SJSA1 (cell line): ENCODE measurements around the gene TULP3. TPM values are rescaled to one million over a fixed set of nuclear protein-coding genes. Genes with fewer than 3 reads are reported as not detected.
"Not testable (repeated sequence)": the region's sequence is repeated elsewhere in the genome, so short reads cannot be mapped to it uniquely, and the experiment has no call there.

ENCODE experiments used
- DNase-seq, 2 experiments: peaks; one replicate each; pipeline ENCODE4 v3.0.0-alpha.2; 2015 to 2020; ENCODE audit warnings: low spot score in 2 of 2, low read depth in 1 of 2
- H3K27ac ChIP-seq: fragments of 250-450 bp; sonication (Bioruptor Pico); 2 replicates; pipeline ENCODE4 v1.5.1; 2020; ENCODE audit warnings: mild to moderate bottlenecking, moderate library complexity
- H3K27me3 ChIP-seq: fragments of 250-450 bp; sonication (Bioruptor Pico); replicated peaks from 2 replicates; pipeline ENCODE4 v1.5.1; 2020; ENCODE audit warnings: mild to moderate bottlenecking, moderate library complexity
- H3K36me3 ChIP-seq: fragments of 250-450 bp; sonication (Bioruptor Pico); 2 replicates; pipeline ENCODE4 v1.5.1; 2020; ENCODE audit warnings: mild to moderate bottlenecking
- H3K4me1 ChIP-seq: fragments of 250-450 bp; sonication (Bioruptor Pico); replicated peaks from 2 replicates; pipeline ENCODE4 v1.6.1; 2021; ENCODE audit warnings: mild to moderate bottlenecking
- H3K4me3 ChIP-seq: fragments of 250-450 bp; sonication (Bioruptor Pico); 2 replicates; pipeline ENCODE4 v1.5.1; 2020; ENCODE audit warnings: mild to moderate bottlenecking
- H3K9me3 ChIP-seq: fragments of 250-450 bp; sonication (Bioruptor Pico); replicated peaks from 2 replicates; pipeline ENCODE4 v1.5.1; 2020; ENCODE audit warnings: mild to moderate bottlenecking
- total RNA-seq: library from RNA; depleted of rRNA; stranded (reverse); fragments of >200 nt; shearing (Covaris generic); gene quantifications from 2 replicates; pipeline ENCODE4 v1.2.3, GENCODE V29; 2014

Gene TULP3
- total RNA-seq, 1 experiment from 2014 or later: 39.7 TPM

DNA sequence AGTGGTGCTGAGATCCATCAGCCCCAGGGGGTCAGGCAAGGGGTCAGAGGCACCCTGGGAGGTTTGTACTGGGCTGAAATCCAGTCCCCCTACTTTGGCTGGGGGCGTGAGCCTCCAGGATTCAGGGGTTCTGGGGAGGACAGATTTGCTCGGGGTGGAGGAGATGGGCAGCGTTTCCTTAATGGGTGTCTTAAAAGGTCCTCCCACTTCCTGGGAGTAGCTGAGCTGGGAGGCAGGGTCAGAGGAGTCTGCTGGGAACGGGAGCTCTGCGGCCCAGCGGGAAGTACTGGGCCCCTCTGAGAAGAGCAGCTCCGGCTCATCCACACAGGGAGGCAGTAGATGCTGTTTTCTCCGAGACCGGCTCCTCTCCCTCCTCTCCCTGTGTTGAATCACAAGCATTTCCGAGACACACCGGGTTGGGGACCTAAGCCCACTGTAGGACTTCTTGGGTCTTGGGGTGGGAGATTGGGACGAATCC, 31.7 kb upstream of the TULP3 start:
- Histone ChIP-seq H3K4me1 (no peaks in the 10 kb centered on the region), H3K9me3 (no peaks in the 10 kb centered on the region), H3K36me3 (peaks cover 66% of the 10 kb centered on the region), H3K27me3 (no peaks in the 10 kb centered on the region), H3K27ac (no peak overlapping the region), H3K4me3 (no peak overlapping the region)
- no peak for DNase-seq

- DNase-seq: no peak
- Histone ChIP-seq H3K9me3 (no peaks in the 10 kb centered on the region), H3K27ac (no peak overlapping the region), H3K36me3 (peaks cover 78% of the 10 kb centered on the region), H3K27me3 (no peaks in the 10 kb centered on the region), H3K4me3 (no peak overlapping the region), H3K4me1 (no peaks in the 10 kb centered on the region)
These were observed 30.5 kb upstream of the TULP3 start for GRCh38 chr12:2860170-2860569.

- Histone ChIP-seq H3K36me3 (peaks cover 97% of the 10 kb centered on the region), H3K27ac (no peak overlapping the region), H3K9me3 (no peaks in the 10 kb centered on the region), H3K4me3 (no peak overlapping the region), H3K27me3 (no peaks in the 10 kb centered on the region), H3K4me1 (no peaks in the 10 kb centered on the region)
- no peak for DNase-seq
These were observed 27.8 kb upstream of the TULP3 start for GRCh38 chr12:2862876-2863275.

GRCh38 chr12:2863402-2863801, 27.3 kb upstream of the TULP3 start:
- not testable (repeated sequence) for H3K4me3 ChIP-seq, H3K9me3 ChIP-seq, H3K4me1 ChIP-seq, H3K27me3 ChIP-seq, H3K27ac ChIP-seq, DNase-seq
- H3K36me3 ChIP-seq: peaks cover 97% of the 10 kb centered on the region

GRCh38 chr12:2864198-2864597, 26.5 kb upstream of the TULP3 start:
- H3K4me3 ChIP-seq: no peak overlapping the region
- no peak overlapping the region for H3K27ac ChIP-seq
- DNase-seq: no peak
- H3K9me3 ChIP-seq: no peaks in the 10 kb centered on the region
- peaks cover 97% of the 10 kb centered on the region for H3K36me3 ChIP-seq
- H3K4me1 ChIP-seq: peaks cover 11% of the 10 kb centered on the region
- no peaks in the 10 kb centered on the region for H3K27me3 ChIP-seq

GRCh38 chr12:2868986-2869632, 21.6 kb upstream of the TULP3 start:
- not testable (repeated sequence) for DNase-seq, H3K9me3 ChIP-seq, H3K27me3 ChIP-seq, H3K4me3 ChIP-seq
- peak overlapping the region; percentile 16 for H3K27ac ChIP-seq
- H3K4me1 ChIP-seq: peaks cover 19% of the 10 kb centered on the region
- peaks cover 95% of the 10 kb centered on the region for H3K36me3 ChIP-seq

DNA sequence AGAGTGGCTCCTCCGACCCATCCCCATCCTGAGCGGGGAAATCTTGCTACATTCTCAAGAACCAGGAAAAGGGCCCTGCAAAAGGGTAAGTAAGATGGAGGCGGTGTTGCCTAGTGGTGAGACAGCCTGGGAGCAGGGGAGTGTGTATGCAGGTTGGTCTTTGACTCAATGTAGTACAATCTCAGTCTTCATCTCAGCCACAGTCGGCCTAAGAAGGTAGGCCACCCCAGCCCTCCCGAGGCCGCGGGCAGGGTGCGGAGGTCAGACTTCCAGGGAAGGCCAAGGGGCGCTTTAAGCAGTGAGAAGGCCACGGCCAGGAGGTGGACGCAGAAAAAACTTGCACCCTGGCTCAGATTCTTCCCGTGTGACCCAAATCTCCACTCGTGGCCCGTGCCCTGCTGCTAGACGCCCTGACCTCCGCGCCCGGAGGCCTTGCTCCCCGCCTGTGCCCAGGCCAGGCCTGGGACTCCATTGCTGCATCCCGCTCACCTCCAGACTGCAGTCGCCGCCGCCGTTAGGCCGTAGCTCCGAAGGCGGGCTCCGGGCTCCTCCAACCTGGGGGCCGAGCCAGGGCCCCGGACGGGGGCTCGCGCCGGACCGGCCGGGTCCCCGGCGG, 14.2 kb upstream of the TULP3 start:
- Histone ChIP-seq H3K27ac (peak overlapping the region; percentile 99), H3K36me3 (peaks cover 73% of the 10 kb centered on the region), H3K27me3 (no peaks in the 10 kb centered on the region), H3K9me3 (no peaks in the 10 kb centered on the region), H3K4me3 (peak overlapping the region; percentile 96), H3K4me1 (peaks cover 17% of the 10 kb centered on the region)
- peak; percentile 55 to 78 for DNase-seq

GRCh38 chr12:2877047-2877952, 13.4 kb upstream of the TULP3 start, which contains the start of the genes FOXM1 and RHNO1:
Gene FOXM1 (minus strand): TSS chr12:2877174. CDS start chr12:2874478, 2,696 bp downstream.
Gene RHNO1 (plus strand): TSS chr12:2877223. CDS start chr12:2885367, 8,144 bp downstream.
- Histone ChIP-seq H3K9me3 (no peaks in the 10 kb centered on the region), H3K36me3 (peaks cover 65% of the 10 kb centered on the region), H3K27ac (peak within 1 kb of the TSS; percentile 99), H3K4me1 (peaks cover 17% of the 10 kb centered on the region), H3K27me3 (no peaks in the 10 kb centered on the region), H3K4me3 (peak within 1 kb of the TSS; percentile 96)
- peak; percentile 95 to 96 for DNase-seq

DNA sequence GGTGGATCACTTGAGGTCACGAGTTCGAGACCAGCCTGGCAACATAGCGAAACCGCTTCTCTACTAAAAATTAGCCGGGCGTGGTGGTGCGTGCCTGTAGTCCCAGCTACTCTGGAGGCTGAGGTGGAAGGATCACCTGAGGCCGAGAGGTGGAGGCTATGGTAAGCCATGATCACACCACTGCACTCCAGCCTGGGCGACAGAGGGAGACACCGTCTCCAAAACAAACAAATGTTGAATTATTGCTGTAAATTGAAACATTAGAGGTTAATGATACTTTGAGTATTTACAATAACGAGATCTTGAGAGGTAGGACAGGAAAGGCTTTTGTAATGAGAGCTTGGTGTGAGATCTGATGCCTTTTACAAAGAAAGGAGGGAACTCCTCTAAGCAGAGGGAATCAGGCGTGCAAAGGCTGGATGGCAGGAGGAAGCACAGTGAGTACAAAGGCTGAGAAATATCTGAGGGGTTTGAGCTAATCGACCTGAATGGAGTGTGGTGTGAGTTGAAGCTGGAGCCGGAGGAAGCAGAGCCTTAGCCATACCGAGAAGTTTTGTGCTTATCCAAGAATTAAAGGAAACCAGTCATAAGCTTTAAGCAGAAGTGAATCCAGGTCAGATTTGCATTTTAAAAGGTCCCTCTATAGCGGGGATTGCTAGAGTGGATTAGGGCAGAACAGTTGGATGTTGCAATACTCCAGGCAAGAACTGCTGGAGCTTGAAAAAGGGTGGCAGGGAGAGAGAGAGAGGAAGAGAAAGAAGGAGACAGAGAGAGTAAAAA, 12.5 kb upstream of the TULP3 start:
- no peaks in the 10 kb centered on the region for H3K27me3 ChIP-seq
- peak overlapping the region; percentile 99 for H3K27ac ChIP-seq
- H3K36me3 ChIP-seq: peaks cover 57% of the 10 kb centered on the region
- peak overlapping the region; percentile 96 for H3K4me3 ChIP-seq
- peaks cover 17% of the 10 kb centered on the region for H3K4me1 ChIP-seq
- DNase-seq: no peak
- H3K9me3 ChIP-seq: no peaks in the 10 kb centered on the region

DNA sequence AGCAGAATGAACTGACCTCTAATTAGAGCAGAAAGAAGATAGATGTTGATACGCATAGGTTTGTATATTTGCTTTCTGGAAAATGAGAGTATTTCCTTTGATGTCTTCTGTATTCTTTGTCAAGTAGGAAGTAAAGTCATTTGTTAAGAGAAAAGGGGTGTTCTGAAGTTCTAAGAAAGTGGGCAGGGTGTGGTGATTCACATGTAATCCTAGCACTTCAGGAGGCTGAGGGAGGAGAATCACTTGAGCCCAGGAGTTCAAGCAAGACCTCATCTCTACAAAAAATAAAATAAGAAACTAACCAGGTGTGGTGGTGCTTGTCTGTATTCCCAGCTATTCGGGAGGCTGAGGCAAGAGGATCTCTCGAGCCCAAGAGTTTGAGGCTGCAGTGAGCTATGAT, 10.8 kb upstream of the TULP3 start:
- Histone ChIP-seq H3K4me3 (no peak overlapping the region), H3K36me3 (peaks cover 44% of the 10 kb centered on the region), H3K27ac (no peak overlapping the region), H3K4me1 (peaks cover 17% of the 10 kb centered on the region), H3K27me3 (no peaks in the 10 kb centered on the region), H3K9me3 (no peaks in the 10 kb centered on the region)
- DNase-seq: no peak

- Histone ChIP-seq H3K4me3 (no peak overlapping the region), H3K27me3 (no peaks in the 10 kb centered on the region), H3K36me3 (peaks cover 54% of the 10 kb centered on the region), H3K27ac (no peak overlapping the region), H3K9me3 (no peaks in the 10 kb centered on the region), H3K4me1 (no peaks in the 10 kb centered on the region; the same call in 1 of the 2 replicates)
- no peak for DNase-seq
These were observed 5.9 kb upstream of the TULP3 start for GRCh38 chr12:2884810-2885209.

DNA sequence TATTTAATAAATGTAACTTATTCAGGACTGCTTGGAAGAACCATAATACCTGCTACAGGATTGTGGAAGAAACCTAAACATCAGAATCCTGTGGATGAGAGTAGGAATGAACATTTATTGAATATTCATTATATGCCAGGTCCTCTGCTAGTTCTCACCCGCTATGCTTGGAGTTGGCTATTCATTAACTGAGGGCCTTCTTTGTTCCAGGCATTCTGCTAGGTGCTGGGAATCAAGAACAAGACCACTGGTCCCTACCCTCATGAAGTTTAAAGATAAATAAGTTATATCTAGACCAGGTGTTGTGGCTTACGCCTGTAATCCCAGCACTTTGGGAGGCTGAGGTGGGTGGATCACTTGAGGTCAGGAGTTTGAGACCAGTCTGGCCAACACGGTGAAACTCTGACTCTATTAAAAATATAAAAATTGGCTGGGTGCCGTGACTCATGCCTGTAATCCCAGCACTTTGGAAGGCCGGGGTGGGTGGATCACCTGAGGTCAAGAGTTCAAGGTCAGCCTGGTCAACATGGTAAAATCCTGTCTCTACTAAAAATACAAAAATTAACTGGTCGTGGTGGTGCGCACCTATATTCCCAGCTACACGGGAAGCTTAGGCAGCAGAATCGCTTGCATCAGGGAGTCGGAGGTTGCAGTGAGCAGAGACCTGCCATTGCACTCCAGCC, 3.8 kb upstream of the TULP3 start:
- Histone ChIP-seq H3K27me3 (no peaks in the 10 kb centered on the region), H3K27ac (no peak overlapping the region), H3K9me3 (no peaks in the 10 kb centered on the region), H3K4me3 (no peak overlapping the region), H3K4me1 (peaks cover 7% of the 10 kb centered on the region), H3K36me3 (peaks cover 47% of the 10 kb centered on the region)
- DNase-seq: no peak

DNA sequence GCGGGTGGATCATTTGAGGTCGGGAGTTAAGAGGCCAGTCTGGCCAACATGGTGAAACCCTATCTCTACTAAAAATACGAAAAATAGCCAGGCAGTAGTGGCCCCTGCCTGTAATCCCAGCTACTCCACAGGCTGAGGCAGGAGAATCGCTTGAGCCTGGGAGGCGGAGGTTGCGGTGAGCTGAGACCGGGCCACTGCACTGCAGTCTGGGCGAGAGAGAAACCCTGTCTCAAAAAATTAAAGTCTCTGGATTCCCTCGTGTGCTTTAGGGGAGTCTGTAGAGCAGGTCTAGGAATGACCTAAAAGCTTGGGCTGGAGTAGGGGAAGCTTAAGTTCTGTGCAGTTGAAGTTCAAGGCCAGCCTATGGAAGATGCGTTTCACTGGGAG, 697 bp upstream of the TULP3 start:
- no peak for DNase-seq
- H3K9me3 ChIP-seq: no peaks in the 10 kb centered on the region
- peak overlapping the region; percentile 68 for H3K4me3 ChIP-seq
- H3K27me3 ChIP-seq: no peaks in the 10 kb centered on the region
- peaks cover 43% of the 10 kb centered on the region for H3K36me3 ChIP-seq
- H3K27ac ChIP-seq: peak overlapping the region; percentile 55
- H3K4me1 ChIP-seq: peaks cover 26% of the 10 kb centered on the region
